Left ventricle myocardium inferior (tissue), 1 donor: Measurements from ENCODE around the gene OR52N5. TPM values are rescaled to one million over a fixed set of nuclear protein-coding genes. Genes with fewer than 3 reads are reported as not detected.

Experiments
- DNase-seq: peaks from one replicate; pipeline ENCODE4 v3.0.0-alpha.2; 2020
- H3K27ac ChIP-seq: fragments of 200-600 bp; replicated peaks from 2 replicates; pipeline ENCODE4 v1.8.0; 2021
- H3K27me3 ChIP-seq: fragments of 200-600 bp; 2 replicates; pipeline ENCODE4 v1.8.0; 2021; ENCODE audit warnings: low read depth
- H3K36me3 ChIP-seq: fragments of 200-600 bp; 2 replicates; pipeline ENCODE4 v1.8.0; 2021
- H3K4me1 ChIP-seq: fragments of 200-600 bp; 2 replicates; pipeline ENCODE4 v1.8.0; 2021
- H3K4me3 ChIP-seq: fragments of 200-600 bp; 2 replicates; pipeline ENCODE4 v1.8.0; 2021; ENCODE audit warnings: mild to moderate bottlenecking, moderate library complexity
- H3K9me3 ChIP-seq: fragments of 200-600 bp; replicated peaks from 2 replicates; pipeline ENCODE4 v1.8.0; 2021
- intact Hi-C: fragments of 100-400 bp; cut with micrococcal nuclease; formaldehyde crosslinking; loops from one replicate; pipeline ENCODE4 v1.11.0; 2022
- long read RNA-seq: library from polyadenylated mRNA; unstranded; transcript quantifications from one replicate; pipeline ENCODE4 v2.0.0, GENCODE V29; 2021
- total RNA-seq: library from RNA; stranded (reverse); fragmentation: NEBNext Ultra II Directional; extraction: Animal tissue kit (Norgen Biotek cat#: 25700); gene quantifications from one replicate; pipeline ENCODE4 v1.2.1, GENCODE V29; 2021
- TF ChIP-seq, protein P1 (sequence below): fragments of 200-600 bp; IDR thresholded peaks from 2 replicates; pipeline ENCODE4 v1.8.0; 2021; ENCODE audit warnings: antibody characterized with exemption, mild to moderate bottlenecking, borderline replicate concordance
- donor health status: DM: no; HTN: yes; CAD: no; lungs with severe emphysema.

Gene OR52N5
- total RNA-seq: not detected
- long read RNA-seq: 0 reads

DNA sequence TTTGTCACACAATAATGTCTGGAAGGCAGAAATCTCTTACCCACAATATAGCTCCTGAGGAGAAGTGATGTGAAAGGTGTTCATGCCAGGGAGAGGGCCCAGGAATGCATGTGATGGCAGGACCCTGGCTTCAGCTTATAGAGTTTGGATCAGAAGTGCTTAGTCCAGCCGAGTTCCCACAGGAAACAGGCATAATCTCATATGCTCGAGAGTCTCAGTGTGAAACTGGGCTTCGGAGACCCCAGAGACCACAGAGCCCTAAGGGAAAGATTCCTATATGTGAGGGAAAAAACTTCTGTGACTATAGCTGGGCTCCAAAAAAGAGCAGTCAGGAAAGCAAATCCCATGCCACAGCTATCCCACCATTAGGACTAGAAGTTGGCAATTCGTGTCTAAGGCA is at the start of gene OR52N5:
TSS of gene OR52N5 (minus strand) at position 101 of the 400 bp plus-strand sequence. CDS start 4,721 bp downstream, outside the sequence.
- Histone ChIP-seq H3K4me3 (no peak within 1 kb of the TSS), H3K9me3 (no peaks in the 10 kb centered on the region), H3K36me3 (no peaks in the 10 kb centered on the region), H3K27ac (no peak within 1 kb of the TSS), H3K4me1 (no peaks in the 10 kb centered on the region), H3K27me3 (no peaks in the 10 kb centered on the region)
- no peak for DNase-seq
- TF ChIP-seq, protein P1, sequence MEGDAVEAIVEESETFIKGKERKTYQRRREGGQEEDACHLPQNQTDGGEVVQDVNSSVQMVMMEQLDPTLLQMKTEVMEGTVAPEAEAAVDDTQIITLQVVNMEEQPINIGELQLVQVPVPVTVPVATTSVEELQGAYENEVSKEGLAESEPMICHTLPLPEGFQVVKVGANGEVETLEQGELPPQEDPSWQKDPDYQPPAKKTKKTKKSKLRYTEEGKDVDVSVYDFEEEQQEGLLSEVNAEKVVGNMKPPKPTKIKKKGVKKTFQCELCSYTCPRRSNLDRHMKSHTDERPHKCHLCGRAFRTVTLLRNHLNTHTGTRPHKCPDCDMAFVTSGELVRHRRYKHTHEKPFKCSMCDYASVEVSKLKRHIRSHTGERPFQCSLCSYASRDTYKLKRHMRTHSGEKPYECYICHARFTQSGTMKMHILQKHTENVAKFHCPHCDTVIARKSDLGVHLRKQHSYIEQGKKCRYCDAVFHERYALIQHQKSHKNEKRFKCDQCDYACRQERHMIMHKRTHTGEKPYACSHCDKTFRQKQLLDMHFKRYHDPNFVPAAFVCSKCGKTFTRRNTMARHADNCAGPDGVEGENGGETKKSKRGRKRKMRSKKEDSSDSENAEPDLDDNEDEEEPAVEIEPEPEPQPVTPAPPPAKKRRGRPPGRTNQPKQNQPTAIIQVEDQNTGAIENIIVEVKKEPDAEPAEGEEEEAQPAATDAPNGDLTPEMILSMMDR: no peak
- intact Hi-C loops: no loop called here

DNA sequence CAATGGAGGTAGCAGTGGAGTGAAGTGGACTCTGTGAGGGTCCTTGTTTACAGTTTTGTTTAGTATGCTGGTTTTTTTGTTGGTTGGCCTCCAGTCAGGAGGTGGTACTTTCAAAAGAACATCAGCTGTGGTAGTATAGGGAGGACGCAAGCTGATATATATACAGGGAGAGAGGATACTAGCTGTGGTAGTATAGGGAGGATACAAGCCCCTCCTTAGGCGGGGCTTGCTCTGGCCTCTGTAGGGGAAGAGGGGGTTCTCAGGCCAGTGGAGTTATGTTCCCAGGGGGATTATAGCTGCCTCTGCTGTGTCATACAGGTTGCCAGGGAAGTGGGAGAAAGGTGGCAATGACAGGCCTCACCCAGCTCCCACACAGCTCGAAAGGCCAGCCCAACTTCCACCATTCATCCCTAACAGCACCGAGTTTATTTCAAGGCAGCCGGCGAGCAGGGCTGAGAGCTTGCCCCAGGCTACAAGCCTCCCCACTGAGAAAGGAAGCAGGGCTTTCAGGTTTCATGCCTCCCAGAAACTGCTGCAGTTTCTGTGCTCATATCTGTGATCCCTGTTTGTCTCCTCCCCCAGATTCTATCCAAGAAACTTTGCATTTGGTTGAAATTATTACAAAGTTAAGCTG is 48.2 kb upstream of the OR52N5 start:
- H3K4me1 ChIP-seq: no peaks in the 10 kb centered on the region
- no peak overlapping the region for H3K4me3 ChIP-seq
- H3K27ac ChIP-seq: no peak overlapping the region
- no peak for DNase-seq
- no peaks in the 10 kb centered on the region for H3K27me3 ChIP-seq
- H3K36me3 ChIP-seq: no peaks in the 10 kb centered on the region
- TF ChIP-seq, protein P1: no peak
- H3K9me3 ChIP-seq: peaks cover 13% of the 10 kb centered on the region
- intact Hi-C loops: no loop called here

DNA sequence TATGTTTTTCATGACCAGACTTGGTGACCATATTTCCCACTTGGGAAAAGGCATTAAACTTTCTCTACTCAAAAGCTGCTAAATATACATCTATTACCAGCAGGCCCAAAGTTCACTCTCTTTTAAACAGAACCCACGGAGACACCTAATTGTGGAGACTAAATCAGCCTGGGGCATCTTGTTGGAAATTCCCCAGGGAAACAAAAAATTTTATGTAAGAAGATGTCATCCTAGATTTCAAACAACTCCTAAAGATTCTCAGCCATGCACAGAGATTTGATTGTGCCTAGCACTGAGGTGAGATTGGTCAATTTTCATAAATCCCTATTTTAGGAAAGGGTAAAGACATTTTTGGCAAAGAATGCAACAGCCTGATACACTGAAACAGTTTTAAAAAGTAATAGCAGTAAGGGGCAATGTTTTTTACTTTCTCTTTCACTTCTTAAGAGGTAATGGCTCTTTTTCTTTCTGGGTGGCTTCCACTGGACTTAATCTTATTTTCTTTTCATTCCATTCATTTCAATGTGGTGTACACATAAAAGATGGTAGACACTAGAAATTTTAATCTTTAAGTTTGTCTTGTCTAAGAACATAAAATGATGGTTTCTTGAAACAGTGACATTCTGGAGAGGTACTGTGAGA is 35.2 kb upstream of the OR52N5 start:
- no peak for DNase-seq
- Histone ChIP-seq H3K9me3 (no peaks in the 10 kb centered on the region), H3K4me3 (no peak overlapping the region), H3K27ac (no peak overlapping the region), H3K4me1 (peaks cover 4% of the 10 kb centered on the region), H3K27me3 (no peaks in the 10 kb centered on the region), H3K36me3 (no peaks in the 10 kb centered on the region)
- TF ChIP-seq, protein P1: no peak
- intact Hi-C loops: no loop called here

DNA sequence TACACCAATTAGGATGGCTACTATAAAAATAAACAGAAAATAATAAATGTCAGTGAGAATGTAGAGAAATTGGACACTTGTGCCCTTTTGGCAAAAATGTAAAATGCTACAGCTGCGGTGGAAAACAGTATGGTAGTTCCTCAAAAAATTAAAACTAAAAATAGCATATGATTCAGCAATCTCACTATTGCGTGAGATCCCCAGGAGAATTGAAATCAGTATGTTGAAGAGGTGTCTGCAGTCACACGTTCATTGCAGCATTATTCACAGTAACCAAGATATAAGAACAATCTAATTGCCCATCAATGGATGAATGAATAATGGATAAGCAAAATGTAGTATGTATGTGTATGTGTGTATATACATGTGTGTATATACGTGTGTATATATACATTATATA is 32.4 kb upstream of the OR52N5 start:
- Histone ChIP-seq H3K36me3 (no peaks in the 10 kb centered on the region), H3K4me1 (peaks cover 4% of the 10 kb centered on the region), H3K4me3 (no peak overlapping the region), H3K27ac (no peak overlapping the region), H3K27me3 (no peaks in the 10 kb centered on the region), H3K9me3 (no peaks in the 10 kb centered on the region)
- intact Hi-C loops: no loop called here
- TF ChIP-seq, protein P1: no peak
- DNase-seq: no peak

DNA sequence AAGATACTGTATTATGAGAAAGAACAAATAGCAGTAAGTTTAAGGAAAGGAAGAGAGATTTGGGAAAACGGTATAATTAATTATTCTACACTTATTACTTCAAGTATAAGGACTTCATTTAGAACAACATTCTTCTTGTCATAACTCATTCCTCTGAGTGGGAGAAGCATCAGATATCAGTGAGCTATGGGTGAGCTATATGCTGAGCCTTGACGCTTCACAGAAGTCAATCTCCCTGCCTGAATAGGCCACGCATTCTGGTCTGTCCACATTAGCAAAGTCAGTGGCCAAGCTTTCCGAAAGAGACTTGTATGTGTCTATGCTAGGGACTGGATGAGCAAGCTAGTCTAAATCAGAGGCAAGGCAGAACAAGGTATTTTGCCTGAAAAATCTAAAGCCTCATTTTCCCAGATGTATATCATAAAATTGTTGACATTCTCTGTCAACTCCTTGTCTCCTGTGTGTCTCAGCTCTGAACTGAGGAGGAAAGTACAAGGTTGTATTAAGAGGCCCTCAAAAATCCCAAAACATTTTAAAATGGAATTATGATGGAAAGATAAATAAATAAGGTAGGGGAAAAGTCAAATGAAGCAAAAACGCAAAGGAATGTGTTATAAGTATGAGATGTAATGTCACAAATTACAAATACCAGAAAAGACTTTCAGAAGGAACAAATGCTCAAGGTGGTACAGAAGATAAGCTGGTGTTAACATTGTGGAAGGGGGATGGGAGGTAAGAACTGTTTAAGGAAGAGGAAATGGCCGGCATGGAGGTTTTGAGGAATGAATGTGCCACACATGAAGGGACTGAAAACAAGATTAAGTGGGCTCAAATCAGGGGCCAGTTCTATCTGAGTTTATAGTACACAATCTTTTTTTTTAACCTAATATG is 27.0 kb upstream of the OR52N5 start:
- no peak overlapping the region for H3K27ac ChIP-seq
- TF ChIP-seq, protein P1: no peak

More for the DNA sequence above, 27.0 kb upstream of the OR52N5 start:
- Histone ChIP-seq H3K4me1 (peaks cover 12% of the 10 kb centered on the region), H3K9me3 (no peaks in the 10 kb centered on the region), H3K27me3 (peaks cover 8% of the 10 kb centered on the region), H3K4me3 (no peak overlapping the region), H3K36me3 (no peaks in the 10 kb centered on the region)
- DNase-seq: no peak
- intact Hi-C loops: loop anchor here (5.0 kb wide), 1 partner anchor 338 kb away; no protein-coding TSS in a partner anchor
